Measurements from ENCODE around the gene CGN. TPM values are rescaled to one million over a fixed set of nuclear protein-coding genes. Genes with fewer than 3 reads are reported as not detected.
A peak's percentile ranks its signal among the peaks of the same experiment; 100 is the strongest.

CGN gene
- total and polyA plus RNA-seq, 2 of the 13 experiments (the other 11 are each of a cell fraction or from before 2014, with no cell fraction given), result 0.75 to 0.81 TPM

GRCh38 chr1:151540021-151540981 lies 29.1 kb downstream of the CGN start, which contains the start of gene TUFT1 (continued):
- 0 out of 2 replicates have a peak, but pooled peaks have one; percentile 64 for TF ChIP-seq TIGD3 (CRISPR knock-in tag; IDR thresholded peaks at IDR 0.05; ENCODE audit: borderline replicate concordance)
- no peak for TF ChIP-seq ZNF484 (CRISPR knock-in tag; IDR thresholded peaks at IDR 0.05; ENCODE audit: borderline replicate concordance, low read depth)
- 0 out of 2 replicates have a peak, but pooled peaks have one; percentile 44 for TF ChIP-seq XBP1 (CRISPR knock-in tag; IDR thresholded peaks at IDR 0.05)
- peak; percentile 93 for TF ChIP-seq SNAPC2 (CRISPR knock-in tag; IDR thresholded peaks at IDR 0.05)
- peak; percentile 87 for TF ChIP-seq ZNF572 (CRISPR knock-in tag; IDR thresholded peaks at IDR 0.05)

GRCh38 chr1:151540982-151541377 lies 29.8 kb downstream of the CGN start:
- DNase-seq (ENCODE audit: low spot score), result no peak
- no peaks in the 10 kb centered on the region for H4K20me1 ChIP-seq (ENCODE audit: insufficient read depth, low read length)
- H3K4me1 ChIP-seq (ENCODE audit: insufficient read depth, low read length), result peaks cover 30% of the 10 kb centered on the region
- no peak overlapping the region for H2AFZ ChIP-seq (ENCODE audit: low read length)
- H3K4me2 ChIP-seq (ENCODE audit: low read depth, low read length), result peak overlapping the region; percentile 97
- FAIRE-seq, result no peak
- H3K27me3 ChIP-seq (ENCODE audit: control insufficient read depth in 1 of 2, insufficient read depth in 2 of 2, low read length in 2 of 2), result no peaks in the 10 kb centered on the region; a peak in 1 of 5 replicates
- peak overlapping the region; percentile 70 to 82 (median 73) for H3K4me3 ChIP-seq (replicated peaks in 1 of 3; ENCODE audit: insufficient read depth in 1 of 3, low read depth in 2 of 3, low read length in 3 of 3)
- H3K36me3 ChIP-seq (replicated peaks in 1 of 2; ENCODE audit: control insufficient read depth in 1 of 2, insufficient read depth in 2 of 2, low read length in 2 of 2), result no peaks in the 10 kb centered on the region
- in situ Hi-C loops (cut with HindIII; ENCODE audit: extremely low pct_ligation_motif_present, low pct_unique_long_range_greater_than_20kb) (loop anchor here (25.0 kb wide), 1 partner anchor 196 kb away; no protein-coding TSS in a partner anchor), intact Hi-C loops (cut with micrococcal nuclease; ENCODE audit: unreplicated experiment) (loop anchor here (10.0 kb wide), 1 partner anchor 294 kb away; the partner anchor contains the start of genes C2CD4D and RORC)
- BruUV-seq (replicated peaks), result no TSS peak
- WGBS (ENCODE audit: low lambda C conversion rate), result 0% methylated on average over 13 of the region's 13 CpGs
- peak; percentile 35 for ATAC-seq
- CTCF ChIA-PET (ENCODE audit: low intra/inter-chr PET ratio, low total read pairs), result no interaction called here
- POLR2A ChIA-PET, result interaction anchor here (0.8 to 3.2 kb wide), 16 partner anchors 9 to 305 kb away, joined by 3 to 41 read pairs (median 6); partner anchors contain the start of genes C2CD4D, MRPL9, PI4KB and SNX27
- H3K9me3 ChIP-seq (ENCODE audit: low read length), result no peaks in the 10 kb centered on the region
- peak overlapping the region; percentile 70 for H3K27ac ChIP-seq (ENCODE audit: extremely low read length, insufficient read depth, low read length)
- peaks cover 13% of the 10 kb centered on the region for H3K79me2 ChIP-seq (ENCODE audit: insufficient read depth, low read length)
- peak overlapping the region; percentile 76 for H3K9ac ChIP-seq (ENCODE audit: insufficient read depth, low read depth, low read length)
- TF ChIP-seq FLYWCH1 (CRISPR knock-in tag; IDR thresholded peaks at IDR 0.05) (0 out of 2 replicates have a peak, but pooled peaks have one; percentile 9), ZNF644 (CRISPR knock-in tag; IDR thresholded peaks at IDR 0.05; ENCODE audit: low read depth) (no peak), PHB2 (IDR thresholded peaks at IDR 0.05; ENCODE audit: partially characterized antibody) (no peak), MATR3 (CRISPR knock-in tag; IDR thresholded peaks at IDR 0.05) (no peak), CHD2 (IDR thresholded peaks at IDR 0.05; ENCODE audit: low read depth, low read length) (no peak), TFAP4 (IDR thresholded peaks at IDR 0.05; ENCODE audit: borderline replicate concordance, low read depth) (no peak), ZNF7 (CRISPR knock-in tag; IDR thresholded peaks at IDR 0.05) (no peak), TCF12 (IDR thresholded peaks at IDR 0.05) (no peak), TCF12 (CRISPR knock-in tag; IDR thresholded peaks at IDR 0.05) (no peak), ZXDC (CRISPR knock-in tag; IDR thresholded peaks at IDR 0.05) (no peak), NFIB (CRISPR knock-in tag; IDR thresholded peaks at IDR 0.05; ENCODE audit: borderline replicate concordance) (no peak), SRY (CRISPR knock-in tag; IDR thresholded peaks at IDR 0.05) (0 out of 2 replicates have a peak, but pooled peaks have one; percentile 6), BRD4 (CRISPR knock-in tag; IDR thresholded peaks at IDR 0.05) (no peak)
